ENCODE data around the gene KRT6C. TPM values are rescaled to one million over a fixed set of nuclear protein-coding genes. Genes with fewer than 3 reads are reported as not detected.

KRT6C gene
- total RNA-seq, 4 donors from 2014 or later = not detected

DNA sequence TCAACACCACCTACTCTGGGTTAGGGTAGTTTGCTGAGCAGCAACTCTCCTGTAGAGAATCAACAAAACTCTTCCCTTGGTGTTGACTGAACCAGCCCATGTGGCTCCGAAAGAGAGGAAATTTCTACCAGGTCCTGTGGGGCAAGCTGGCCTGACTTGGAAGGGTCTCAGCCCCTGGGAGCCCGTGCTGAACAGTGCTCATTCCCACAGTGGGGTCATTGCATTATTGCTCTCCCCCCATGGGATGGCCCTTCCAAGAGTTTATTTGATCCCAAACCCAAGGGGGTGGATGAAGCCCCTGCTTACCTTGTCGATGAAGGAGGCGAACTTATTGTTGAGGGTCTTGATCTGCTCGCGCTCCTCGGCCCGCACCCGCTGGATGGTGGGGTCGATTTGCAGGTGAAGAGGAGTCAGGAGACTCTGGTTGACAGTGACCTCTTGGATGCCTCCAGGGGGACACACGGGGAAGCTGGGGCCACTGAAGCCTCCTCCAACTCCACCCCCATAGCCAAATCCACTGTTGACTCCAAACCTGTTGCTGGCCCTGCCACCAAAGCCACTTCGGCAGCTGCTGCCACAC is 40.0 kb downstream of the KRT6C start:
- intact Hi-C loops (cut with DNase I; ENCODE audit: low total_unique reads) = no loop called here
- H3K36me3 ChIP-seq = no peaks in the 10 kb centered on the region
- H3K9me3 ChIP-seq = no peaks in the 10 kb centered on the region
- H3K4me3 ChIP-seq = no peak overlapping the region
- no peak for TF ChIP-seq POLR2A (IDR thresholded peaks at IDR 0.05)
- TF ChIP-seq, protein P1, sequence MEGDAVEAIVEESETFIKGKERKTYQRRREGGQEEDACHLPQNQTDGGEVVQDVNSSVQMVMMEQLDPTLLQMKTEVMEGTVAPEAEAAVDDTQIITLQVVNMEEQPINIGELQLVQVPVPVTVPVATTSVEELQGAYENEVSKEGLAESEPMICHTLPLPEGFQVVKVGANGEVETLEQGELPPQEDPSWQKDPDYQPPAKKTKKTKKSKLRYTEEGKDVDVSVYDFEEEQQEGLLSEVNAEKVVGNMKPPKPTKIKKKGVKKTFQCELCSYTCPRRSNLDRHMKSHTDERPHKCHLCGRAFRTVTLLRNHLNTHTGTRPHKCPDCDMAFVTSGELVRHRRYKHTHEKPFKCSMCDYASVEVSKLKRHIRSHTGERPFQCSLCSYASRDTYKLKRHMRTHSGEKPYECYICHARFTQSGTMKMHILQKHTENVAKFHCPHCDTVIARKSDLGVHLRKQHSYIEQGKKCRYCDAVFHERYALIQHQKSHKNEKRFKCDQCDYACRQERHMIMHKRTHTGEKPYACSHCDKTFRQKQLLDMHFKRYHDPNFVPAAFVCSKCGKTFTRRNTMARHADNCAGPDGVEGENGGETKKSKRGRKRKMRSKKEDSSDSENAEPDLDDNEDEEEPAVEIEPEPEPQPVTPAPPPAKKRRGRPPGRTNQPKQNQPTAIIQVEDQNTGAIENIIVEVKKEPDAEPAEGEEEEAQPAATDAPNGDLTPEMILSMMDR (IDR thresholded peaks at IDR 0.05 in 4 of 5, conservative IDR thresholded peaks at IDR 0.05 in 1 of 5) = no peak
- H3K27ac ChIP-seq = no peak overlapping the region
- H3K4me1 ChIP-seq = no peaks in the 10 kb centered on the region
- in situ Hi-C loops (cut with MboI; ENCODE audit: low sequenced_read_pairs in 4 of 4) = no loop called here
- ATAC-seq (no peak), DNase-seq (no peak)
- peaks cover 2 to 11% (median 9%) of the 10 kb centered on the region in 3 donors for H3K27me3 ChIP-seq

DNA sequence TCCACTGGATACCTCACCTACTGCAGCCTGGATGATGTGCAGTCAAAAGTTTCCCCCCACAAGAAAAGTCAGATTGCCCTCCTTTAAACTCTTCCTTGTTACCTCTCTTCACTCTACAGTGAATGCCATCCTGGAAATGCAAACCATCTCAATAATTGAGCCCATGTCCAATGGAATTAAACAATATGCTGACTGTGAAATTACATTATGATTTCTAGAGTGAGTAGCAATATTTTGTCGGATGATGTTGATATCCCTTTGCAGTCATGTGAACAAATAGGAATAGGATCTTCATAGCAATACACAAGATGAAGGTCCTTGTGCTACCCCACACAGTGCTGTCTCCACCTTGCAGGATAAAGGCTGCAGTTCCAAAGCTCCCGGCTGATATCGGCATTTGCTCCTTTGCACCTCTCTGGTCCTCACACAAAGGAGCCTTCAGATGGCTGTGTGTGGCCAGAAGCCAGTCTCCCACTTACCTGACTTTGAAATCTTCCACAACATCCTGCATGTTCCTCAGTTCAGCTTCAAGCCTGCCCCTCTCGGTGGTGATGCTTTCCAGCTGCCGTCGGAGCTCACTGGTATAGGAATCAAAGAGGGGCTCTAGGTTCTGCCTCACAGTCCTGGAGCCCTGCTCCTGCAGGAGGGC is 40.9 kb downstream of the KRT6C start:
- H3K9me3 ChIP-seq = no peaks in the 10 kb centered on the region

DNA sequence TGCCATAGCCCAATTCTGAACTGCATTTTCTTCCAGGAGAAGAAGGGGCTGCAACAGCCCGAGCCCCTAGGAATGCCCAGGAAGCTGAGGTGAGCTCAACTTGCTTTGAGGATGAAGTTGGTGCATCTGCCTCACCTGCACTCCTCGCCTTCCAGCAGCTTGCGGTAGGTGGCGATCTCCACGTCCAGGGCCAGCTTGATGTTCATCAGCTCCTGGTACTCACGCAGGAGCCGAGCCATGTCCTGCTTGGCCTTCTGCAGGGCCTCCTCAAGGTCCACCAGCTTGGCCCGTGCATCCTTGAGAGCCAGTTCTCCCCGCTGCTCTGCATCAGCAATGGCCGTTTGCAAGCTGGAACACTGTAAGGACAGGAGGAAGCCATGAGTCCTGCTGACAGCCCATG is 45.5 kb downstream of the KRT6C start:
- no peak overlapping the region for H3K4me3 ChIP-seq
- intact Hi-C loops (cut with DNase I; ENCODE audit: low total_unique reads) (no loop called here), in situ Hi-C loops (cut with MboI; ENCODE audit: low sequenced_read_pairs in 4 of 4) (no loop called here)
- no peaks in the 10 kb centered on the region for H3K9me3 ChIP-seq
- TF ChIP-seq, protein P1 (IDR thresholded peaks at IDR 0.05 in 4 of 5, conservative IDR thresholded peaks at IDR 0.05 in 1 of 5) = no peak
- TF ChIP-seq POLR2A (IDR thresholded peaks at IDR 0.05) = no peak
- no peaks in the 10 kb centered on the region for H3K4me1 ChIP-seq
- H3K27me3 ChIP-seq = peaks cover 0 to 8% (median under 1%) of the 10 kb centered on the region in 3 donors
- no peak overlapping the region for H3K27ac ChIP-seq
- ATAC-seq (no peak), DNase-seq (no peak)
- H3K36me3 ChIP-seq = no peaks in the 10 kb centered on the region

More for the DNA sequence above, 40.9 kb downstream of the KRT6C start:
- DNase-seq (no peak), ATAC-seq (no peak)
- Histone ChIP-seq H3K36me3 (no peaks in the 10 kb centered on the region), H3K27me3 (peaks cover 2 to 11% (median 9%) of the 10 kb centered on the region in 3 donors), H3K4me3 (no peak overlapping the region), H3K4me1 (no peaks in the 10 kb centered on the region), H3K27ac (no peak overlapping the region)
- no peak for TF ChIP-seq POLR2A (IDR thresholded peaks at IDR 0.05)
- TF ChIP-seq, protein P1 (IDR thresholded peaks at IDR 0.05 in 4 of 5, conservative IDR thresholded peaks at IDR 0.05 in 1 of 5) = no peak
- intact Hi-C loops (cut with DNase I; ENCODE audit: low total_unique reads) (no loop called here), in situ Hi-C loops (cut with MboI; ENCODE audit: low sequenced_read_pairs in 4 of 4) (no loop called here)

DNA sequence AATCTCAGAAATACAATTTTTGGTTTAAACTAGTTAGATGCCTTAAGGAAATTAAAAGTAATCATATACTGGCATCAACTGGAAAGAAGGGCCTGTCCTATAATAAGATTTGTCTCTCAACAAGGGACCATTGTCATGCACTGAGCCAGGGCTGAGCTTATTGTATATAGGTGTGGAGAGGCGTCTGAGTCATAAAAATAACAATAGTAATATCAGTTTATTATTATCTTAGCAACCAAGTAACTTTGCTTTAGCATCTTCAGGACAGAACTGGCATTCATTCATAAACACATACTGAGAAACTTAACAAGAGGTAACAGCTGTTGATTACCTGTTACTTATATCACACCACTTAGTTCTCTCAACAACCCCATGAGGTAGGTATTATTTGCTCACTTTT is 46.5 kb downstream of the KRT6C start:
- in situ Hi-C loops (cut with MboI; ENCODE audit: low sequenced_read_pairs in 4 of 4) (no loop called here), intact Hi-C loops (cut with DNase I; ENCODE audit: low total_unique reads) (no loop called here)
- no peak overlapping the region for H3K27ac ChIP-seq
- TF ChIP-seq, protein P1 (IDR thresholded peaks at IDR 0.05 in 4 of 5, conservative IDR thresholded peaks at IDR 0.05 in 1 of 5) = no peak
- TF ChIP-seq POLR2A (IDR thresholded peaks at IDR 0.05) = no peak
- no peaks in the 10 kb centered on the region for H3K4me1 ChIP-seq
- peaks cover 0 to 4% (median 3%) of the 10 kb centered on the region in 3 donors for H3K27me3 ChIP-seq
- H3K9me3 ChIP-seq = no peaks in the 10 kb centered on the region
- ATAC-seq (no peak), DNase-seq (no peak)
- no peak overlapping the region for H3K4me3 ChIP-seq
- H3K36me3 ChIP-seq = no peaks in the 10 kb centered on the region

All from gastrocnemius medialis (tissue), 4 donors.